Loucy (cell line): ENCODE data around the gene TBCEL.

ENCODE experiments used
- EZH2phosphoT487 ChIP-seq: fragments of 200-600 bp; IDR thresholded peaks from 2 replicates; pipeline ENCODE4 v1.6.1; 2018; ENCODE audit warnings: antibody characterized with exemption, mild to moderate bottlenecking, moderate library complexity, borderline replicate concordance
- TF ChIP-seq, protein P1 (sequence below): fragments of 200-600 bp; sonication (generic); conservative IDR thresholded peaks from 2 replicates; pipeline ENCODE4 v1.5.1; 2014; ENCODE audit warnings: mild to moderate bottlenecking, antibody characterized with exemption, low read length

DNA sequence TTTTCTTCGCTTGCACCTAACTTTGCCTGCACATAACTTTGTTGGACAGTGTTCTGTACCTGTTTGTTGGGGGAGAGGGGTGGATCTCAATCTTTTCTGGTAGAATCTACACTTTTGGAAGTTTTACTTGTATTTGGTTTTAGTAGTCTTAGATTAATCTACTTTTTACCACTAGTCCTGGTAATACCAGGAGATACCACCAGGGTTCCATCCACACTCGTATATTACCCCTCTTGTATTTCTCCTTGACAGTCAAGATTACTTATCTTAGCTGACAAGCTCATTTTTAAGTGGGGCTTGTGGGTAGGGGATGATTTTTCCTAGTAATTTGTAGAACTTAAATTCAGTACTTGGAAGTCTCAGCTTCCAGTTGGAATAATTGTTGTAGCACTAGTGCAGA is 39.8 kb downstream of the TBCEL start:
- TF ChIP-seq, protein P1, sequence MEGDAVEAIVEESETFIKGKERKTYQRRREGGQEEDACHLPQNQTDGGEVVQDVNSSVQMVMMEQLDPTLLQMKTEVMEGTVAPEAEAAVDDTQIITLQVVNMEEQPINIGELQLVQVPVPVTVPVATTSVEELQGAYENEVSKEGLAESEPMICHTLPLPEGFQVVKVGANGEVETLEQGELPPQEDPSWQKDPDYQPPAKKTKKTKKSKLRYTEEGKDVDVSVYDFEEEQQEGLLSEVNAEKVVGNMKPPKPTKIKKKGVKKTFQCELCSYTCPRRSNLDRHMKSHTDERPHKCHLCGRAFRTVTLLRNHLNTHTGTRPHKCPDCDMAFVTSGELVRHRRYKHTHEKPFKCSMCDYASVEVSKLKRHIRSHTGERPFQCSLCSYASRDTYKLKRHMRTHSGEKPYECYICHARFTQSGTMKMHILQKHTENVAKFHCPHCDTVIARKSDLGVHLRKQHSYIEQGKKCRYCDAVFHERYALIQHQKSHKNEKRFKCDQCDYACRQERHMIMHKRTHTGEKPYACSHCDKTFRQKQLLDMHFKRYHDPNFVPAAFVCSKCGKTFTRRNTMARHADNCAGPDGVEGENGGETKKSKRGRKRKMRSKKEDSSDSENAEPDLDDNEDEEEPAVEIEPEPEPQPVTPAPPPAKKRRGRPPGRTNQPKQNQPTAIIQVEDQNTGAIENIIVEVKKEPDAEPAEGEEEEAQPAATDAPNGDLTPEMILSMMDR = peak; percentile 58
- no peak for TF ChIP-seq EZH2phosphoT487
